Fibroblast of the aortic adventitia (primary cell): ENCODE measurements around the gene ZNF593OS. TPM values are rescaled to one million over a fixed set of nuclear protein-coding genes. Genes with fewer than 3 reads are reported as not detected.
A peak's percentile ranks its signal among the peaks of the same experiment; 100 is the strongest.

Experiments
- DNase-seq: peaks from one replicate; pipeline ENCODE4 v3.0.0-alpha.2; 2010; ENCODE audit warnings: low read depth
- H3K4me3 ChIP-seq: 2 replicates; pipeline ENCODE4 v1.5.1; 2011; ENCODE audit warnings: low read depth, mild to moderate bottlenecking, control low read depth, low read length, moderate library complexity
- CTCF ChIP-seq: IDR thresholded peaks from 2 replicates; pipeline ENCODE4 v1.5.1; 2011; ENCODE audit warnings: mild to moderate bottlenecking, low read length, control low read depth, inconsistent platforms; ENCODE audit not compliant: insufficient read depth
- total RNA-seq: library from RNA; depleted of rRNA; stranded (reverse); fragments of >200 nt; gene quantifications from 2 replicates; pipeline ENCODE4 v1.2.3, GENCODE V29; 2012; ENCODE audit warnings: low replicate concordance

ZNF593OS gene
- total RNA-seq, 1 donor, result not detected

GRCh38 chr1:26142159-26142558, 29.5 kb downstream of the ZNF593OS start:
- no peak for DNase-seq
- peak; percentile 21 for TF ChIP-seq CTCF
- no peak overlapping the region for H3K4me3 ChIP-seq

GRCh38 chr1:26138974-26139558, 32.6 kb downstream of the ZNF593OS start:
- no peak for TF ChIP-seq CTCF
- H3K4me3 ChIP-seq, result no peak overlapping the region
- DNase-seq, result no peak

- H3K4me3 ChIP-seq, result no peak overlapping the region
- DNase-seq, result no peak
- TF ChIP-seq CTCF, result no peak
These were observed 37.2 kb downstream of the ZNF593OS start for GRCh38 chr1:26134466-26134865.

- no peak for DNase-seq
- TF ChIP-seq CTCF, result no peak
- no peak overlapping the region for H3K4me3 ChIP-seq
These were observed 38.8 kb downstream of the ZNF593OS start for GRCh38 chr1:26132834-26133167.

- H3K4me3 ChIP-seq, result no peak overlapping the region
- no peak for DNase-seq
- no peak for TF ChIP-seq CTCF
These were observed 39.4 kb downstream of the ZNF593OS start for GRCh38 chr1:26132128-26132833.

GRCh38 chr1:26130695-26131094, 40.9 kb downstream of the ZNF593OS start:
- DNase-seq, result no peak
- no peak for TF ChIP-seq CTCF
- no peak overlapping the region for H3K4me3 ChIP-seq

DNA sequence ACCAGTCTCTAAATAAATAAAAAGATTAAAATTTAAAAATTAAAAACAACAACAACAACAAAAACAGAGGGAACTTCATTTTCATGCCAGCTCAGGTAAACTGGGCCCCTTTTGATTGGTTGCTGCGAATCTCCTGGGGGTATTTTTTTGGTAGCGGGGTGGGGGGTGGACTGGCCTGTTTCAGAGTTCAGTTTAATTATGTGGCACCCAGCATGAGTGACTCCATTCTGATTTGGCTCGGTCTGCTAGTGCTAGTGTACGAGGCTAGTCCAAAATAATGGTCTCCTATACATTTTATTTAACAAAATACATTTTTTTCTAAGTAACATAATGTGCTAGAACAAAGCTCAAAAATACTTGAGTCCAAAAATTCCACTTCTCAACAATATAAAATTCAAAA, 41.9 kb downstream of the ZNF593OS start:
- no peak for TF ChIP-seq CTCF
- no peak overlapping the region for H3K4me3 ChIP-seq
- DNase-seq, result no peak
